ENCODE data around the gene LAMTOR3.

GRCh38 chr4:99855678-99856077, 38.5 kb downstream of the LAMTOR3 start:
- TF ChIP-seq CTCF (IDR thresholded peaks at IDR 0.05) (no peak), POLR2A (IDR thresholded peaks at IDR 0.05) (no peak), POLR2AphosphoS5 (IDR thresholded peaks at IDR 0.05) (no peak)
